ENCODE measurements around the gene CC2D1A. TPM values are rescaled to one million over a fixed set of nuclear protein-coding genes. Genes with fewer than 3 reads are reported as not detected.

CC2D1A gene
- total RNA-seq, 6 experiments from 2014 or later: 22.9 to 28.3 (median 25.5) TPM

GRCh38 chr19:13931391-13932148 lies 25.6 kb downstream of the CC2D1A start:
- no peak for DNase-seq
- no peak for TF ChIP-seq CTCF (IDR thresholded peaks at IDR 0.05)
- H3K9me3 Mint-ChIP-seq: no peaks in the 10 kb centered on the region
- no peaks in the 10 kb centered on the region for H3K4me1 Mint-ChIP-seq (ENCODE audit: low read depth)
- no peak overlapping the region for H3K4me3 Mint-ChIP-seq
- peaks cover 14% of the 10 kb centered on the region for H3K36me3 Mint-ChIP-seq (ENCODE audit: low read depth)
- no peak overlapping the region for H3K27ac Mint-ChIP-seq
- no peaks in the 10 kb centered on the region for H3K27me3 Mint-ChIP-seq (ENCODE audit: insufficient read depth)

GRCh38 chr19:13932149-13932637 lies 26.2 kb downstream of the CC2D1A start:
- peaks cover under 1% of the 10 kb centered on the region; the same call in 1 of the 2 replicates for H3K4me1 Mint-ChIP-seq (ENCODE audit: low read depth)
- DNase-seq: no peak
- no peaks in the 10 kb centered on the region for H3K27me3 Mint-ChIP-seq (ENCODE audit: insufficient read depth)
- H3K9me3 Mint-ChIP-seq: no peaks in the 10 kb centered on the region
- TF ChIP-seq CTCF (IDR thresholded peaks at IDR 0.05): no peak
- H3K36me3 Mint-ChIP-seq (ENCODE audit: low read depth): peaks cover 8% of the 10 kb centered on the region
- H3K4me3 Mint-ChIP-seq: no peak overlapping the region
- H3K27ac Mint-ChIP-seq: no peak overlapping the region

GRCh38 chr19:13932911-13933393 lies 27.0 kb downstream of the CC2D1A start:
- H3K9me3 Mint-ChIP-seq: no peaks in the 10 kb centered on the region
- TF ChIP-seq CTCF (IDR thresholded peaks at IDR 0.05): no peak
- H3K36me3 Mint-ChIP-seq (ENCODE audit: low read depth): peaks cover 5% of the 10 kb centered on the region; the same call in 1 of the 2 replicates
- no peaks in the 10 kb centered on the region for H3K27me3 Mint-ChIP-seq (ENCODE audit: insufficient read depth)
- H3K4me1 Mint-ChIP-seq (ENCODE audit: low read depth): peaks cover 6% of the 10 kb centered on the region; the same call in 1 of the 2 replicates
- H3K27ac Mint-ChIP-seq: no peak overlapping the region
- DNase-seq: no peak
- no peak overlapping the region for H3K4me3 Mint-ChIP-seq

GRCh38 chr19:13934785-13935109 lies 28.7 kb downstream of the CC2D1A start:
- Mint-ChIP-seq H3K27ac (no peak overlapping the region), H3K4me1 (ENCODE audit: low read depth) (peaks cover 11% of the 10 kb centered on the region), H3K27me3 (ENCODE audit: insufficient read depth) (no peaks in the 10 kb centered on the region), H3K4me3 (no peak overlapping the region), H3K9me3 (no peaks in the 10 kb centered on the region), H3K36me3 (ENCODE audit: low read depth) (no peaks in the 10 kb centered on the region)
- no peak for DNase-seq
- TF ChIP-seq CTCF (IDR thresholded peaks at IDR 0.05): no peak

GRCh38 chr19:13935765-13936510 lies 29.9 kb downstream of the CC2D1A start:
- H3K4me3 Mint-ChIP-seq: no peak overlapping the region
- H3K36me3 Mint-ChIP-seq (ENCODE audit: low read depth): no peaks in the 10 kb centered on the region
- no peak for DNase-seq

More at GRCh38 chr19:13935765-13936510, 29.9 kb downstream of the CC2D1A start:
- Mint-ChIP-seq H3K4me1 (ENCODE audit: low read depth) (peaks cover 11% of the 10 kb centered on the region), H3K9me3 (no peaks in the 10 kb centered on the region), H3K27ac (no peak overlapping the region), H3K27me3 (ENCODE audit: insufficient read depth) (no peaks in the 10 kb centered on the region)
- no peak for TF ChIP-seq CTCF (IDR thresholded peaks at IDR 0.05)
